22Rv1 (cell line): ENCODE measurements around the gene SLMAP.

ENCODE experiments used
- CTCF ChIP-seq: fragments of 450-650 bp; IDR thresholded peaks from 2 replicates; pipeline ENCODE4 v1.5.1; 2017; ENCODE audit warnings: mild to moderate bottlenecking
- ZFX ChIP-seq: fragments of 450-650 bp; IDR thresholded peaks from 2 replicates; pipeline ENCODE4 v1.6.1; 2017; ENCODE audit warnings: antibody characterized with exemption, borderline replicate concordance

GRCh38 chr3:57856675-57857074, 100.6 kb downstream of the SLMAP start:
- TF ChIP-seq CTCF (peak; percentile 31), ZFX (no peak)
